Panc1 (cell line): Measurements from ENCODE around the gene MMS22L. TPM values are rescaled to one million over a fixed set of nuclear protein-coding genes. Genes with fewer than 3 reads are reported as not detected.
"Not testable (repeated sequence)": the region's sequence is repeated elsewhere in the genome, so short reads cannot be mapped to it uniquely, and the experiment has no call there.

Experiments
- ATAC-seq: fragments of 200-7000 bp; cut with Tn5 transposase; 2 replicates; pipeline ENCODE4 v1.9.1; 2020; ENCODE audit warnings: mild to moderate bottlenecking, moderate library complexity
- BruUV-seq: library from RNA; stranded (reverse); fragments of 400-500 nt; replicated peaks from 2 replicates; lab custom pipeline; 2021; lab: Mats Ljungman, UMichigan
- CTCF ChIA-PET: fragments of 300-600 bp; sonication (Branson Sonifier 250); formaldehyde crosslinking; loops from one replicate; lab custom pipeline; 2022; ENCODE audit warnings: antibody characterized with exemption; lab: Charles Lee
- POLR2A ChIA-PET: fragments of 300-600 bp; sonication (Branson Sonifier 250); formaldehyde crosslinking; loops from one replicate; lab custom pipeline; 2022; ENCODE audit warnings: antibody characterized with exemption; lab: Charles Lee
- DNase-seq: peaks from one replicate; pipeline ENCODE4 v3.0.0-alpha.2; 2010; ENCODE audit warnings: low read depth, low spot score
- H3K27ac ChIP-seq: 2 replicates; pipeline ENCODE4 v1.5.1; 2011; ENCODE audit warnings: mild to moderate bottlenecking, low read length, inconsistent platforms
- H3K27me3 ChIP-seq: fragments of 200-500 bp; sonication (Bioruptor generic); 2 replicates; pipeline ENCODE4 v1.6.0; 2014; ENCODE audit warnings: low read length, inconsistent platforms; ENCODE audit not compliant: control insufficient read depth, insufficient read depth
- H3K36me3 ChIP-seq: fragments of 200-500 bp; sonication (Bioruptor generic); 2 replicates; pipeline ENCODE4 v1.5.1; 2014; ENCODE audit warnings: inconsistent platforms, mild to moderate bottlenecking, low read length, moderate library complexity; ENCODE audit not compliant: control insufficient read depth, insufficient read depth
- H3K4me1 ChIP-seq: 2 replicates; pipeline ENCODE4 v1.5.1; 2011; ENCODE audit warnings: inconsistent platforms, mild to moderate bottlenecking, low read length, moderate library complexity; ENCODE audit not compliant: control insufficient read depth, insufficient read depth
- H3K4me3 ChIP-seq, 2 experiments: 2 replicates each; pipeline ENCODE4 v1.5.1; 2011 to 2012; ENCODE audit warnings: low read depth in 2 of 2, low read length in 2 of 2, mild to moderate bottlenecking in 2 of 2, inconsistent platforms in 1 of 2, moderate library complexity in 1 of 2
- H3K9me3 ChIP-seq: fragments of 200-500 bp; sonication (Bioruptor generic); 2 replicates; pipeline ENCODE4 v1.5.1; 2014; ENCODE audit warnings: low read depth, mild to moderate bottlenecking, inconsistent platforms, low read length, moderate library complexity; ENCODE audit not compliant: control insufficient read depth, insufficient read depth
- POLR2AphosphoS5 ChIP-seq: IDR thresholded peaks from 2 replicates; pipeline ENCODE4 v1.6.1; 2012; ENCODE audit warnings: mild to moderate bottlenecking, low read depth, low read length, moderate library complexity
- SIN3A ChIP-seq: IDR thresholded peaks from 2 replicates; pipeline ENCODE4 v1.6.1; 2012; ENCODE audit warnings: low read depth, mild to moderate bottlenecking, low read length, moderate library complexity, borderline replicate concordance; ENCODE audit not compliant: insufficient read depth
- TCF7L2 ChIP-seq: IDR thresholded peaks from 2 replicates; pipeline ENCODE4 v1.6.1; 2011; ENCODE audit warnings: mild to moderate bottlenecking, low read depth, low read length, inconsistent platforms
- in situ Hi-C: cut with HindIII; loops from 2 replicates; pipeline ENCODE4 v1.10.0; 2016; ENCODE audit warnings: low sequenced_read_pairs, low pct_unique_long_range_greater_than_20kb
- intact Hi-C: fragments of 100-400 bp; cut with micrococcal nuclease; formaldehyde crosslinking; loops from one replicate; pipeline ENCODE4 v1.10.0; 2022; ENCODE audit not compliant: unreplicated experiment
- total RNA-seq: library from RNA; stranded (reverse); gene quantifications from one replicate; pipeline ENCODE4 v1.2.1, GENCODE V29; 2021; ENCODE audit not compliant: unreplicated experiment
- TF ChIP-seq, protein P1 (sequence below), 2 experiments: IDR thresholded peaks; 2 replicates each; pipeline ENCODE4 v1.6.1; 2011 to 2012; ENCODE audit warnings: low read depth in 2 of 2, control low read depth in 1 of 2, low read length in 1 of 2, mild to moderate bottlenecking in 1 of 2, moderate library complexity in 1 of 2; ENCODE audit not compliant: insufficient read depth in 1 of 2
- TF ChIP-seq, protein P2 (sequence below): fragments of 450-650 bp; IDR thresholded peaks from 2 replicates; pipeline ENCODE4 v1.5.1; 2017; ENCODE audit warnings: mild to moderate bottlenecking

Gene MMS22L
- total RNA-seq, 1 experiment from 2014 or later: 28.5 TPM

DNA sequence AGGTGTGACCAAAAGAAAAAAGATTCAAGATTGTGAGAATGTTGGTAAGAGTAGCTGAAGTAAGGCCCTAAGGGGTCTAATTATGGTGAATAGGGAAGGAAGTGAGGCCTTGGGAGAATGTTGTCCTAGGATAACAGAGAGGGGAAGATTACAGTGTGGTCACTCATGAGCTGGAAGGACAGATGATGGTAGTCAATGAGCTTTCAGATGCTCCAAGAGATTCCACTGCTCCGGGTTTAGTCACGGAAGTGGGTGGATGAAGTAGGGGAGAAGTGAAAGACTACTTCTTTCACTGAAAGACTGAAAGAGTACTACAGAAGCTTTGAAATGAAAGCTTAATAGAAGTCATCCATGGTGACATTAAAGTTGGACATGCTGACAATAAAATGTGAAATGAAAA lies 108.5 kb downstream of the MMS22L start:
- no peaks in the 10 kb centered on the region for H3K9me3 ChIP-seq
- BruUV-seq: no TSS peak
- CTCF ChIA-PET: no interaction called here
- no peak overlapping the region for H3K4me3 ChIP-seq
- DNase-seq (no peak), ATAC-seq (no peak)
- no peaks in the 10 kb centered on the region for H3K27me3 ChIP-seq
- intact Hi-C loops (no loop called here), in situ Hi-C loops (no loop called here)
- no peaks in the 10 kb centered on the region; the same call in 1 of the 2 replicates for H3K36me3 ChIP-seq
- no peaks in the 10 kb centered on the region for H3K4me1 ChIP-seq
- H3K27ac ChIP-seq: no peak overlapping the region
- POLR2A ChIA-PET: interaction anchor here (0.7 kb wide), 1 partner anchor 47 kb away, joined by 3 read pairs; no protein-coding TSS in a partner anchor
- TF ChIP-seq POLR2AphosphoS5: no peak
- TF ChIP-seq, protein P1, sequence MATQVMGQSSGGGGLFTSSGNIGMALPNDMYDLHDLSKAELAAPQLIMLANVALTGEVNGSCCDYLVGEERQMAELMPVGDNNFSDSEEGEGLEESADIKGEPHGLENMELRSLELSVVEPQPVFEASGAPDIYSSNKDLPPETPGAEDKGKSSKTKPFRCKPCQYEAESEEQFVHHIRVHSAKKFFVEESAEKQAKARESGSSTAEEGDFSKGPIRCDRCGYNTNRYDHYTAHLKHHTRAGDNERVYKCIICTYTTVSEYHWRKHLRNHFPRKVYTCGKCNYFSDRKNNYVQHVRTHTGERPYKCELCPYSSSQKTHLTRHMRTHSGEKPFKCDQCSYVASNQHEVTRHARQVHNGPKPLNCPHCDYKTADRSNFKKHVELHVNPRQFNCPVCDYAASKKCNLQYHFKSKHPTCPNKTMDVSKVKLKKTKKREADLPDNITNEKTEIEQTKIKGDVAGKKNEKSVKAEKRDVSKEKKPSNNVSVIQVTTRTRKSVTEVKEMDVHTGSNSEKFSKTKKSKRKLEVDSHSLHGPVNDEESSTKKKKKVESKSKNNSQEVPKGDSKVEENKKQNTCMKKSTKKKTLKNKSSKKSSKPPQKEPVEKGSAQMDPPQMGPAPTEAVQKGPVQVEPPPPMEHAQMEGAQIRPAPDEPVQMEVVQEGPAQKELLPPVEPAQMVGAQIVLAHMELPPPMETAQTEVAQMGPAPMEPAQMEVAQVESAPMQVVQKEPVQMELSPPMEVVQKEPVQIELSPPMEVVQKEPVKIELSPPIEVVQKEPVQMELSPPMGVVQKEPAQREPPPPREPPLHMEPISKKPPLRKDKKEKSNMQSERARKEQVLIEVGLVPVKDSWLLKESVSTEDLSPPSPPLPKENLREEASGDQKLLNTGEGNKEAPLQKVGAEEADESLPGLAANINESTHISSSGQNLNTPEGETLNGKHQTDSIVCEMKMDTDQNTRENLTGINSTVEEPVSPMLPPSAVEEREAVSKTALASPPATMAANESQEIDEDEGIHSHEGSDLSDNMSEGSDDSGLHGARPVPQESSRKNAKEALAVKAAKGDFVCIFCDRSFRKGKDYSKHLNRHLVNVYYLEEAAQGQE (IDR thresholded peaks at IDR 0.05; ENCODE audit: insufficient read depth in 1 of 2, low read depth in 2 of 2, low read length in 1 of 2): no peak
- TF ChIP-seq, protein P2, sequence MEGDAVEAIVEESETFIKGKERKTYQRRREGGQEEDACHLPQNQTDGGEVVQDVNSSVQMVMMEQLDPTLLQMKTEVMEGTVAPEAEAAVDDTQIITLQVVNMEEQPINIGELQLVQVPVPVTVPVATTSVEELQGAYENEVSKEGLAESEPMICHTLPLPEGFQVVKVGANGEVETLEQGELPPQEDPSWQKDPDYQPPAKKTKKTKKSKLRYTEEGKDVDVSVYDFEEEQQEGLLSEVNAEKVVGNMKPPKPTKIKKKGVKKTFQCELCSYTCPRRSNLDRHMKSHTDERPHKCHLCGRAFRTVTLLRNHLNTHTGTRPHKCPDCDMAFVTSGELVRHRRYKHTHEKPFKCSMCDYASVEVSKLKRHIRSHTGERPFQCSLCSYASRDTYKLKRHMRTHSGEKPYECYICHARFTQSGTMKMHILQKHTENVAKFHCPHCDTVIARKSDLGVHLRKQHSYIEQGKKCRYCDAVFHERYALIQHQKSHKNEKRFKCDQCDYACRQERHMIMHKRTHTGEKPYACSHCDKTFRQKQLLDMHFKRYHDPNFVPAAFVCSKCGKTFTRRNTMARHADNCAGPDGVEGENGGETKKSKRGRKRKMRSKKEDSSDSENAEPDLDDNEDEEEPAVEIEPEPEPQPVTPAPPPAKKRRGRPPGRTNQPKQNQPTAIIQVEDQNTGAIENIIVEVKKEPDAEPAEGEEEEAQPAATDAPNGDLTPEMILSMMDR: no peak
- TF ChIP-seq SIN3A: no peak
- TF ChIP-seq TCF7L2: no peak

DNA sequence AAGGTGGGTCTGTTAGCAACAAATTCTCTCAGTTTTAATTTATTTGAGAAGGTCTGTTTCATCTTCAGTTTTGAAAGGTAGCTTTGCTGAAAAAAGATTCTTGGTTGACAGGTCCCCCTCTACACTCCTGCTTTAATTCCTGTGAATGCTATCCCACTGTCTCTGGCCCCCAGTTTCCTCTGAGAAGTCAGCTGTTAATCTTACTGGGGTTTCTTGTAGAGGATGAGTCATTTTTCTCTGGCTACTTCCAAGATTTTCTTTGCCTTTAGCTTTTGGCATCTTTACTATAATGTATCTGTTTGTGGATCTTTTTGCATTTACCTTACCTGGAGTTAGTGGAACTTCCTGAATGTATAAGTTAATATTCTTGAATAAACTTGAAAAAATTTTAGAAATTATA lies 122.7 kb downstream of the MMS22L start:
- Histone ChIP-seq H3K27me3 (no peaks in the 10 kb centered on the region), H3K36me3 (peaks cover 4% of the 10 kb centered on the region; the same call in 1 of the 2 replicates), H3K9me3 (peaks cover 14% of the 10 kb centered on the region), H3K4me1 (no peaks in the 10 kb centered on the region), H3K4me3 (no peak overlapping the region), H3K27ac (no peak overlapping the region)
- in situ Hi-C loops: no loop called here
- DNase-seq: no peak
- TF ChIP-seq POLR2AphosphoS5 (no peak), TCF7L2 (no peak), SIN3A (no peak)
- TF ChIP-seq, protein P1 (IDR thresholded peaks at IDR 0.05; ENCODE audit: insufficient read depth in 1 of 2, low read depth in 2 of 2, low read length in 1 of 2): no peak
- TF ChIP-seq, protein P2: no peak
- ChIA-PET CTCF (no interaction called here), POLR2A (no interaction called here)
- no TSS peak for BruUV-seq
- intact Hi-C loops: no loop called here
- ATAC-seq: no peak

DNA sequence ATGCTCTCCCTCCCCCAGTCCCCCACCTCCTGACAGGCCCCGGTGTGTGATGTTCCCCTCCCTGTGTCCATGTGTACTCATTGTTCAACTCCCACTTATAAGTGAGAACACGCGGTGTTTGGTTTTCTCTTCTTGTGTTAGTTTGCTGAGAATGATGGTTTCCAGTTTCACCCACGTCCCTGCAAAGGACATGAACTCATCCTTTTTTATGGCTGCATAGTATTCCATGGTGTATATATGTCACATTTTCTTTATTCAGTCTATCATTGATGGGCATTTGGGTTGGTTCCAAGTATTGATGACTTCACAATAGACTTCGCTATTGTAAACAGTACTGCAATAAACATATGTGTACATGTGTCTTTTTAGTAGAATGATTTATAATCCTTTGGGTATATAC lies 127.6 kb downstream of the MMS22L start:
- DNase-seq, H3K4me3 ChIP-seq, ATAC-seq, H3K36me3 ChIP-seq, intact Hi-C loops, CTCF ChIA-PET, in situ Hi-C loops, POLR2A ChIA-PET, H3K27me3 ChIP-seq, H3K9me3 ChIP-seq, BruUV-seq, H3K27ac ChIP-seq, H3K4me1 ChIP-seq: not testable (repeated sequence)
